Measurements from ENCODE around the gene ARHGEF39.

ARHGEF39 gene

GRCh38 chr9:35691757-35692301 is 26.8 kb upstream of the ARHGEF39 start:
- no peak for DNase-seq (ENCODE audit: low read depth in 2 of 2, low spot score in 1 of 2)

GRCh38 chr9:35691334-35691650 is 26.3 kb upstream of the ARHGEF39 start:
- DNase-seq (ENCODE audit: low read depth in 2 of 2, low spot score in 1 of 2), result no peak

GRCh38 chr9:35690614-35691333 is 25.8 kb upstream of the ARHGEF39 start:
- DNase-seq (ENCODE audit: low read depth in 2 of 2, low spot score in 1 of 2), result no peak

- DNase-seq (ENCODE audit: low read depth in 2 of 2, low spot score in 1 of 2), result no peak
Observed at GRCh38 chr9:35690294-35690613, 25.3 kb upstream of the ARHGEF39 start.

- DNase-seq (ENCODE audit: low read depth in 2 of 2, low spot score in 1 of 2), result no peak
Observed at GRCh38 chr9:35689542-35690293, 24.7 kb upstream of the ARHGEF39 start, which contains the start of gene TPM2. TPM2 (minus strand) TSS chr9:35689925; CDS start chr9:35689817, 108 bp downstream.

- DNase-seq (ENCODE audit: low read depth in 2 of 2, low spot score in 1 of 2), result no peak
Observed at GRCh38 chr9:35688558-35689541, 23.9 kb upstream of the ARHGEF39 start.

- no peak for DNase-seq (ENCODE audit: low read depth in 2 of 2, low spot score in 1 of 2)
Observed at GRCh38 chr9:35687972-35688557, 23.1 kb upstream of the ARHGEF39 start.

- no peak for DNase-seq (ENCODE audit: low read depth in 2 of 2, low spot score in 1 of 2)
Observed at GRCh38 chr9:35687306-35687705, 22.3 kb upstream of the ARHGEF39 start.

GRCh38 chr9:35686222-35687203 is 21.5 kb upstream of the ARHGEF39 start:
- no peak for DNase-seq (ENCODE audit: low read depth in 2 of 2, low spot score in 1 of 2)

- no peak for DNase-seq (ENCODE audit: low read depth in 2 of 2, low spot score in 1 of 2)
Observed at GRCh38 chr9:35685506-35685905, 20.5 kb upstream of the ARHGEF39 start.

GRCh38 chr9:35684921-35685320 is 19.9 kb upstream of the ARHGEF39 start:
- DNase-seq (ENCODE audit: low read depth in 2 of 2, low spot score in 1 of 2), result no peak

GRCh38 chr9:35683323-35683722 is 18.3 kb upstream of the ARHGEF39 start:
- no peak for DNase-seq (ENCODE audit: low read depth in 2 of 2, low spot score in 1 of 2)

GRCh38 chr9:35682520-35683315 is 17.7 kb upstream of the ARHGEF39 start:
- no peak for DNase-seq (ENCODE audit: low read depth in 2 of 2, low spot score in 1 of 2)

GRCh38 chr9:35682051-35682450 is 17.1 kb upstream of the ARHGEF39 start:
- no peak for DNase-seq (ENCODE audit: low read depth in 2 of 2, low spot score in 1 of 2)

GRCh38 chr9:35681341-35682002 is 16.5 kb upstream of the ARHGEF39 start:
- DNase-seq (ENCODE audit: low read depth in 2 of 2, low spot score in 1 of 2), result no peak

- no peak for DNase-seq (ENCODE audit: low read depth in 2 of 2, low spot score in 1 of 2)
Observed at GRCh38 chr9:35680331-35681105, 15.5 kb upstream of the ARHGEF39 start.

- no peak for DNase-seq (ENCODE audit: low read depth in 2 of 2, low spot score in 1 of 2)
Observed at GRCh38 chr9:35679766-35680330, 14.9 kb upstream of the ARHGEF39 start.

Measured in stimulated activated CD8-positive, alpha-beta memory T cell treated with anti-CD3 and anti-CD28 coated beads, Interleukin-4, amount 100 ng/mL, for 4 hours (primary cell).